ENCODE results near the gene BACH1.
A peak's percentile ranks its signal among the peaks of the same experiment; 100 is the strongest.

The BACH1 gene

GRCh38 chr21:29297483-29298347, 1.0 kb upstream of the BACH1 start:
- peaks cover 36% of the 10 kb centered on the region for H3K79me2 ChIP-seq (ENCODE audit: control insufficient read depth, low read length)
- H3K4me3 ChIP-seq (ENCODE audit: low read length) = peak overlapping the region; percentile 98
- H4K20me1 ChIP-seq (ENCODE audit: control insufficient read depth, insufficient read depth, low read depth, low read length) = peaks cover 7% of the 10 kb centered on the region; the same call in 1 of the 2 replicates
- peak overlapping the region; percentile 87 for H3K4me2 ChIP-seq (ENCODE audit: low read length)
- no peaks in the 10 kb centered on the region for H3K9me2 ChIP-seq (replicated peaks; ENCODE audit: control insufficient read depth, low read length)
- no peak for TF ChIP-seq EZH2phosphoT487 (IDR thresholded peaks at IDR 0.05; ENCODE audit: borderline replicate concordance, low read length)
- TF ChIP-seq CTCF (IDR thresholded peaks at IDR 0.05; ENCODE audit: low read depth, low read length, poor library complexity, severe bottlenecking) = no peak
- H3K27me3 ChIP-seq (ENCODE audit: control insufficient read depth, low read length) = no peaks in the 10 kb centered on the region
- peaks cover 54% of the 10 kb centered on the region for H3K4me1 ChIP-seq (ENCODE audit: control insufficient read depth, low read length)
- H3K27ac ChIP-seq (ENCODE audit: low read depth, low read length) = no peak overlapping the region
- H3K9me3 ChIP-seq (ENCODE audit: control insufficient read depth, insufficient read depth, low read length) = no peaks in the 10 kb centered on the region
- peaks cover 4% of the 10 kb centered on the region; the same call in 1 of the 2 replicates for H3K36me3 ChIP-seq (ENCODE audit: control insufficient read depth, low read length)
- peaks cover 13% of the 10 kb centered on the region for H3F3A ChIP-seq (ENCODE audit: control insufficient read depth, insufficient read depth)

GRCh38 chr21:29299046-29299915, 559 bp downstream of the BACH1 start:
- H3K27ac ChIP-seq (ENCODE audit: low read depth, low read length) = peak overlapping the region; percentile 56
- peaks cover 4% of the 10 kb centered on the region; the same call in 1 of the 2 replicates for H3K36me3 ChIP-seq (ENCODE audit: control insufficient read depth, low read length)
- H3K4me3 ChIP-seq (ENCODE audit: low read length) = peak overlapping the region; percentile 98
- H3F3A ChIP-seq (ENCODE audit: control insufficient read depth, insufficient read depth) = peaks cover 10% of the 10 kb centered on the region; the same call in 1 of the 2 replicates
- H3K9me2 ChIP-seq (replicated peaks; ENCODE audit: control insufficient read depth, low read length) = no peaks in the 10 kb centered on the region
- no peak for TF ChIP-seq CTCF (IDR thresholded peaks at IDR 0.05; ENCODE audit: low read depth, low read length, poor library complexity, severe bottlenecking)
- no peak for TF ChIP-seq EZH2phosphoT487 (IDR thresholded peaks at IDR 0.05; ENCODE audit: borderline replicate concordance, low read length)
- H3K4me2 ChIP-seq (ENCODE audit: low read length) = peak overlapping the region; percentile 87
- H3K27me3 ChIP-seq (ENCODE audit: control insufficient read depth, low read length) = no peaks in the 10 kb centered on the region
- H3K4me1 ChIP-seq (ENCODE audit: control insufficient read depth, low read length) = peaks cover 57% of the 10 kb centered on the region
- H4K20me1 ChIP-seq (ENCODE audit: control insufficient read depth, insufficient read depth, low read depth, low read length) = peaks cover 7% of the 10 kb centered on the region; the same call in 1 of the 2 replicates
- no peaks in the 10 kb centered on the region for H3K9me3 ChIP-seq (ENCODE audit: control insufficient read depth, insufficient read depth, low read length)
- H3K79me2 ChIP-seq (ENCODE audit: control insufficient read depth, low read length) = peaks cover 52% of the 10 kb centered on the region

GRCh38 chr21:29299916-29300806, 1.4 kb downstream of the BACH1 start:
- peaks cover 60% of the 10 kb centered on the region for H3K79me2 ChIP-seq (ENCODE audit: control insufficient read depth, low read length)
- peaks cover 62% of the 10 kb centered on the region for H3K4me1 ChIP-seq (ENCODE audit: control insufficient read depth, low read length)
- H4K20me1 ChIP-seq (ENCODE audit: control insufficient read depth, insufficient read depth, low read depth, low read length) = peaks cover 7% of the 10 kb centered on the region; the same call in 1 of the 2 replicates
- peaks cover 10% of the 10 kb centered on the region; the same call in 1 of the 2 replicates for H3F3A ChIP-seq (ENCODE audit: control insufficient read depth, insufficient read depth)
- H3K4me2 ChIP-seq (ENCODE audit: low read length) = peak overlapping the region; percentile 87
- H3K36me3 ChIP-seq (ENCODE audit: control insufficient read depth, low read length) = peaks cover 4% of the 10 kb centered on the region; the same call in 1 of the 2 replicates
- TF ChIP-seq EZH2phosphoT487 (IDR thresholded peaks at IDR 0.05; ENCODE audit: borderline replicate concordance, low read length) (no peak), CTCF (IDR thresholded peaks at IDR 0.05; ENCODE audit: low read depth, low read length, poor library complexity, severe bottlenecking) (no peak)
- no peaks in the 10 kb centered on the region for H3K9me3 ChIP-seq (ENCODE audit: control insufficient read depth, insufficient read depth, low read length)
- H3K27ac ChIP-seq (ENCODE audit: low read depth, low read length) = peak overlapping the region; percentile 56
- peak overlapping the region; percentile 98 for H3K4me3 ChIP-seq (ENCODE audit: low read length)
- no peaks in the 10 kb centered on the region for H3K9me2 ChIP-seq (replicated peaks; ENCODE audit: control insufficient read depth, low read length)
- H3K27me3 ChIP-seq (ENCODE audit: control insufficient read depth, low read length) = no peaks in the 10 kb centered on the region
